LNCAP (cell line): ENCODE results near the gene RTL1.

ENCODE experiments used
- CTCF ChIP-seq: fragments of 450-650 bp; IDR thresholded peaks from 2 replicates; pipeline ENCODE4 v1.5.1; 2017; ENCODE audit warnings: mild to moderate bottlenecking

Gene RTL1

GRCh38 chr14:100910888-100911664, 7.6 kb upstream of the RTL1 start:
- no peak for TF ChIP-seq CTCF

GRCh38 chr14:100909439-100909838, 5.9 kb upstream of the RTL1 start:
- no peak for TF ChIP-seq CTCF

GRCh38 chr14:100907240-100907639, 3.7 kb upstream of the RTL1 start:
- TF ChIP-seq CTCF: no peak

- peak; percentile 32 for TF ChIP-seq CTCF
Measured at GRCh38 chr14:100906420-100906819, 2.9 kb upstream of the RTL1 start.

DNA sequence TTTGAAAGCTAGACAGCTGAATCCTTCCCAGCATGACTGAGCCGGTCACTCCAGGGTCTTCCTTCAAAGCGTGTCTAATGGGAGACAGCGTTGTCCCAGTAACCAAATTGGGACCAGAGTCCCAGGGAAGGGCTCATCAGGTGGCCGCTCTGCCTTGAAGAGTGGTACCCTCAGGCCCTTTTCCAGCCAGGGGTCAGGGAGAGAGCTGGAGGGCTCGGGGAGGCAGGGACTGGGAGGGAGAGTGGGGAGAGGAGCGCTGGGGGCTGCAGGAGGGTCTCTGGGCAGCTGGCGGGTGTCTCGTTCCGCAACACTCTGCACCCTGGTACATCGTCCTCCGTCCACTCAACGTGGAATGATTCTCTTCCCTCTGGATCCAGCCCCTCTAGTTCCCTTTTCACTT, 1.6 kb upstream of the RTL1 start:
- no peak for TF ChIP-seq CTCF

DNA sequence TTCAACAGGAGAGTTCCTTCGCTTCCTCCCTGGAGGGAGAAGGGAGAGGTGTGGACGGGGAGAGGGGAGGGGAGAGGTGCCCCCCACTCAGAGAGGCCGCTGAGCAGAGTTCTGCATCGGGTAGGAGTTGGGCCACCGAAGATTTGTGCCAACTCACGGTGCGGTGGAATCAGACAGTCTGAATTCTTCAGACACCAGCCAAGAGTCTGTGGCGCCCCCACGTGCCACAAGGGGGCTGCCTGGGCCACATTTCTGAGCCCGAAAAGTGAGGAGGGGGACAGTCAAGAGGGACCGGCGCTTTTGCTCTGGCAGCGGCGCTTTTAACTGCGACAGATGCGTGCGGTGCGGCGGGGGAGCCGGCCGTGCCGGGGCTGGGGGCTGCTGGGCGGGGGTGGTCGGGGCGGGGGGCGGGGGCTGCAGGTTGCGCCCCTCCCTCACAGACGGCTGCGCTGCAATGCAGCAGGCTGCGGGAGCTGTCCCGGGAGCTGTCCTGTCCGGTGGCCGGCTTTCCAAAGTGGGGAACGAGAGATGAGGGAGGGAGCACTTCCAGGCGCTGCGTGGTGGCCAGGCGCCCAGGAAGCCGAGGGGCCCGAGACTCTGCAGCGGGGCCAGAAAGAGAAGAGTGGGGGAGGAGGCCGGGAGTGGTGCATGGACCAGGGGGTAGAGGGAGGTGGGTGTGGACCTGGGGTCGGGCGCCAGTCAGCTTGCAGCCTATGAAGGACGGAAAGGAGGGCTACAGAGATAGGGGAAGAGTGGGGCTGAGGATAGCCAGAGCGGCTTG, 975 bp upstream of the RTL1 start:
- TF ChIP-seq CTCF: peak; percentile 42

DNA sequence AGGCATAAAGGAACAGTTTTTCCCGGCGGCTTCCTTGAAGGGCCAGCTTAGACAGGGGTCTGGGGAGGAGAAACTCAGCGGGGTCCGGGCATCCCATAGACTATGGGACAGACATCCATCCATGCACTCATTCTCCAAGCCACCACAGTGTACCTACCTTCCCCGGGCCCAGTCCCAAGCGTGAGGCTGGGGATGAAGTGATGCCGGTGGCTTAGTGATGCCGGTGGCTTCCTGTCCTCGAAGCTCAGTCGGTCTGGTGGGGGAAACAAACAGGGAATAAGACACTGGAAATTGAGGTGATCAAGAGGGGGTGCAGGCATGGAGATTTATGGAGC, 421 bp downstream of the RTL1 start:
- no peak for TF ChIP-seq CTCF
